HepG2 (cell line): ENCODE results near the gene TERB2. TPM values are rescaled to one million over a fixed set of nuclear protein-coding genes. Genes with fewer than 3 reads are reported as not detected.

Experiments used
- ARHGAP35 ChIP-seq: sonication (generic); formaldehyde crosslinking; IDR thresholded peaks from 2 replicates; pipeline ENCODE4 v1.9.0; 2022; ENCODE audit warnings: mild to moderate bottlenecking, inconsistent platforms, moderate library complexity, missing genetic modification reagents, borderline replicate concordance
- ARNTL ChIP-seq: sonication (generic); formaldehyde crosslinking; IDR thresholded peaks from 2 replicates; pipeline ENCODE4 v1.4.0; 2020; ENCODE audit warnings: mild to moderate bottlenecking, missing genetic modification reagents
- BORCS8-MEF2B ChIP-seq: sonication (generic); formaldehyde crosslinking; IDR thresholded peaks from 2 replicates; pipeline ENCODE4 v1.8.0; 2022; ENCODE audit warnings: mild to moderate bottlenecking, missing genetic modification reagents
- CHD2 ChIP-seq: IDR thresholded peaks from 2 replicates; pipeline ENCODE4 v1.6.1; 2011; ENCODE audit warnings: low read depth, low read length, improper control_type of control experiment
- GFI1 ChIP-seq: sonication (generic); formaldehyde crosslinking; IDR thresholded peaks from 2 replicates; pipeline ENCODE4 v1.5.0; 2020; ENCODE audit warnings: missing genetic modification reagents, mild to moderate bottlenecking, borderline replicate concordance
- HNRNPLL ChIP-seq: fragments of 200-400 bp; formaldehyde crosslinking; IDR thresholded peaks from 2 replicates; pipeline ENCODE4 v1.6.1; 2017; ENCODE audit warnings: mild to moderate bottlenecking, low read depth, low read length; ENCODE audit not compliant: poor library complexity, severe bottlenecking
- ISL2 ChIP-seq: sonication (generic); formaldehyde crosslinking; IDR thresholded peaks from 2 replicates; pipeline ENCODE4 v1.5.0; 2020; ENCODE audit warnings: missing genetic modification reagents
- MIER3 ChIP-seq: IDR thresholded peaks from 2 replicates; pipeline ENCODE4 v1.6.1; 2016; ENCODE audit warnings: missing compliant biosample characterization, borderline replicate concordance
- NCOR1 ChIP-seq: fragments of 200-600 bp; sonication (generic); IDR thresholded peaks from 2 replicates; pipeline ENCODE4 v1.7.0; 2017; ENCODE audit warnings: antibody characterized with exemption, low read length, borderline replicate concordance
- NFATC3 ChIP-seq: sonication (generic); formaldehyde crosslinking; IDR thresholded peaks from 2 replicates; pipeline ENCODE4 v1.5.1; 2020; ENCODE audit warnings: mild to moderate bottlenecking, missing genetic modification reagents
- NFIC ChIP-seq: IDR thresholded peaks from 2 replicates; pipeline ENCODE4 v1.6.1; 2012; ENCODE audit warnings: mild to moderate bottlenecking, low read length, inconsistent platforms
- NR3C1 ChIP-seq: sonication (generic); formaldehyde crosslinking; IDR thresholded peaks from 2 replicates; pipeline ENCODE4 v1.4.0; 2020; ENCODE audit warnings: missing genetic modification reagents
- RELA ChIP-seq: sonication (generic); formaldehyde crosslinking; IDR thresholded peaks from 2 replicates; pipeline ENCODE4 v1.4.0; 2020; ENCODE audit warnings: missing genetic modification reagents
- SALL1 ChIP-seq: sonication (generic); formaldehyde crosslinking; IDR thresholded peaks from 2 replicates; pipeline ENCODE4 v1.8.0; 2022; ENCODE audit warnings: mild to moderate bottlenecking, missing genetic modification reagents
- SRSF9 ChIP-seq: fragments of 200-400 bp; formaldehyde crosslinking; IDR thresholded peaks from 2 replicates; pipeline ENCODE4 v1.6.1; 2018; ENCODE audit warnings: borderline replicate concordance, mild to moderate bottlenecking, low read depth, low read length; ENCODE audit not compliant: insufficient read depth, poor library complexity, severe bottlenecking
- TARDBP ChIP-seq: sonication (generic); formaldehyde crosslinking; IDR thresholded peaks from 2 replicates; pipeline ENCODE4 v1.8.0; 2022; ENCODE audit warnings: mild to moderate bottlenecking, missing genetic modification reagents
- YY1 ChIP-seq: IDR thresholded peaks from 2 replicates; pipeline ENCODE4 v1.6.1; 2011; ENCODE audit warnings: low read length, low read depth, moderate library complexity, mild to moderate bottlenecking; ENCODE audit not compliant: insufficient read depth, insufficient replicate concordance
- ZNF430 ChIP-seq: sonication (generic); formaldehyde crosslinking; IDR thresholded peaks from 2 replicates; pipeline ENCODE4 v1.9.0; 2021; ENCODE audit warnings: mild to moderate bottlenecking, missing genetic modification reagents
- ZNF781 ChIP-seq: sonication (generic); formaldehyde crosslinking; IDR thresholded peaks from 2 replicates; pipeline ENCODE4 v1.5.1; 2020; ENCODE audit warnings: borderline replicate concordance, mild to moderate bottlenecking, missing genetic modification reagents; ENCODE audit errors: not compliant biosample characterization
- ZNF878 ChIP-seq: sonication (generic); formaldehyde crosslinking; IDR thresholded peaks from 2 replicates; pipeline ENCODE4 v1.8.1; 2023; ENCODE audit warnings: mild to moderate bottlenecking, missing genetic modification reagents, moderate library complexity
- ZSCAN9 ChIP-seq: IDR thresholded peaks from 2 replicates; pipeline ENCODE4 v1.6.1; 2016; ENCODE audit warnings: borderline replicate concordance
- polyA plus RNA-seq, 8 experiments: library from polyadenylated mRNA; depleted of rRNA in 3 of 8; stranded (reverse) in 7 of 8; unstranded in 1 of 8; fragments of >200 nt; fragmentation: Illumina TruSeq in 4 of 8; extraction: Trizol in 4 of 8; gene quantifications; 2 replicates each; pipeline versions ENCODE4 v1.2.1 to v1.2.3, GENCODE V29; 2011 to 2016; ENCODE audit warnings: low read depth in 4 of 8, missing spikeins in 1 of 8, mixed read lengths in 1 of 8; ENCODE audit not compliant: insufficient read depth in 1 of 8
- total RNA-seq, 5 experiments: library from RNA; depleted of rRNA; stranded (reverse); fragments of >200 nt; fragmentation: Illumina TruSeq; extraction: Trizol; gene quantifications; 2 replicates each; pipeline ENCODE4 v1.2.3, GENCODE V29; 2016; ENCODE audit warnings: low read depth in 1 of 5
- TF ChIP-seq, protein P1 (sequence below): sonication (generic); formaldehyde crosslinking; IDR thresholded peaks from 2 replicates; pipeline ENCODE4 v1.4.0; 2020; ENCODE audit warnings: missing genetic modification reagents
- TF ChIP-seq, protein P2 (sequence below): sonication (generic); formaldehyde crosslinking; IDR thresholded peaks from 2 replicates; pipeline ENCODE4 v1.9.0; 2021; ENCODE audit warnings: missing genetic modification reagents, mild to moderate bottlenecking, borderline replicate concordance
- TF ChIP-seq, protein P3 (sequence below): fragments of 450-650 bp; IDR thresholded peaks from 2 replicates; pipeline ENCODE4 v1.6.1; 2017
- TF ChIP-seq, protein P4 (sequence below): sonication (generic); formaldehyde crosslinking; conservative IDR thresholded peaks from 2 replicates; pipeline ENCODE4 v1.8.0; 2022; ENCODE audit warnings: low read depth, missing genetic modification reagents

Gene TERB2
- total and polyA plus RNA-seq, 2 of the 13 experiments (the other 11 are each of a cell fraction or from before 2014, with no cell fraction given), result not detected

DNA sequence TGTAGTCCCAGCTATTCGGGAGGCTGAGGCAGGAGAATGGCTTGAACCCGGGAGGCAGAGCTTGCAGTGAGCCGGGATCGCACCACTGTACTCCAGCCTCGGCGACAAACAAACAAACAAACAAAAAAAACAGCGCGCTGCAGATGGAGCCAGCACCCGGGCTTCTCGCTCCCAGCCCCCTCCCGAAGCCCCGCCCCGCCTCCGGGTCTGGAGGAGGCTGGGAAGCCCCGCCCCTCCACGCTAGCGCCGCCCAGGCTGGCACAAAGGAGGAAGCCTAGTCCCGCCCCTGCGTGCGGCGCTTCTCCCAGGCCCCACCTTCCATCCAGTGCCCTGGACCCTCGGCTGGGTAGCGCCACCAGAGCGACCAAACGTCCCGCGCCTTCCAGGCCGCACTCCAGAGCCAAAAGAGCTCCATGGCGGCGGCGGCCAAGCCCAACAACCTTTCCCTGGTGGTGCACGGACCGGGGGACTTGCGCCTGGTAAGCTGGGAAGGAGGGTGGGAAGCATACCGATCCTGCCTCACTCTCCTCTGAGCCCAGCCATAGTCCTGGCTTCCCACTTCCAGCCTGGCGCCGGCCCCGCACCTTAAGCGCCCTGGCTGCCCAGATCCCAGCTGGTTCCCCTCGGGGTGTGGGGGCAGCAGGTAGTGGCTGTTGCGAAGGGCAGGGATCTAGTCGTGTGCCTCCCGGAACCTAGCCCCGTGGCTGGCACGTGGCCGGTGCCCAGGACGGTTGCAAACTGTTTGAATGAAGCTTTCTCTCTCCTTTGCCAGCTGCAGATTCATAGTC is 66.6 kb downstream of the TERB2 start, which contains the start of gene SORD (continued):
- TF ChIP-seq ZNF878 (no peak; the same call in 1 of the 2 replicates), TARDBP (peak; percentile 7; the same call in 1 of the 2 replicates), ZNF781 (CRISPR knock-in tag) (no peak), MIER3 (peak; percentile 62; the same call in 1 of the 2 replicates), YY1 (peak; percentile 65), SALL1 (CRISPR knock-in tag) (peak; percentile 66), NFATC3 (CRISPR knock-in tag) (no peak; the same call in 1 of the 2 replicates), NR3C1 (CRISPR knock-in tag) (no peak), ARHGAP35 (CRISPR knock-in tag) (peak; percentile 78), ZSCAN9 (0 out of 2 replicates have a peak, but pooled peaks have one; percentile 22), CHD2 (no peak), HNRNPLL (peak; percentile 76), ZNF430 (peak; percentile 84; the same call in 1 of the 2 replicates), NCOR1 (no peak), SRSF9 (no peak), BORCS8-MEF2B (CRISPR knock-in tag) (peak; percentile 86), ARNTL (peak; percentile 84), ISL2 (CRISPR knock-in tag) (0 out of 2 replicates have a peak, but pooled peaks have one; percentile 13), RELA (no peak), NFIC (no peak), GFI1 (no peak)
- TF ChIP-seq, protein P1, sequence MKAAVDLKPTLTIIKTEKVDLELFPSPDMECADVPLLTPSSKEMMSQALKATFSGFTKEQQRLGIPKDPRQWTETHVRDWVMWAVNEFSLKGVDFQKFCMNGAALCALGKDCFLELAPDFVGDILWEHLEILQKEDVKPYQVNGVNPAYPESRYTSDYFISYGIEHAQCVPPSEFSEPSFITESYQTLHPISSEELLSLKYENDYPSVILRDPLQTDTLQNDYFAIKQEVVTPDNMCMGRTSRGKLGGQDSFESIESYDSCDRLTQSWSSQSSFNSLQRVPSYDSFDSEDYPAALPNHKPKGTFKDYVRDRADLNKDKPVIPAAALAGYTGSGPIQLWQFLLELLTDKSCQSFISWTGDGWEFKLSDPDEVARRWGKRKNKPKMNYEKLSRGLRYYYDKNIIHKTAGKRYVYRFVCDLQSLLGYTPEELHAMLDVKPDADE (CRISPR knock-in tag), result no peak
- TF ChIP-seq, protein P2, sequence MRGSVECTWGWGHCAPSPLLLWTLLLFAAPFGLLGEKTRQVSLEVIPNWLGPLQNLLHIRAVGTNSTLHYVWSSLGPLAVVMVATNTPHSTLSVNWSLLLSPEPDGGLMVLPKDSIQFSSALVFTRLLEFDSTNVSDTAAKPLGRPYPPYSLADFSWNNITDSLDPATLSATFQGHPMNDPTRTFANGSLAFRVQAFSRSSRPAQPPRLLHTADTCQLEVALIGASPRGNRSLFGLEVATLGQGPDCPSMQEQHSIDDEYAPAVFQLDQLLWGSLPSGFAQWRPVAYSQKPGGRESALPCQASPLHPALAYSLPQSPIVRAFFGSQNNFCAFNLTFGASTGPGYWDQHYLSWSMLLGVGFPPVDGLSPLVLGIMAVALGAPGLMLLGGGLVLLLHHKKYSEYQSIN (CRISPR knock-in tag), result no peak
- TF ChIP-seq, protein P3, sequence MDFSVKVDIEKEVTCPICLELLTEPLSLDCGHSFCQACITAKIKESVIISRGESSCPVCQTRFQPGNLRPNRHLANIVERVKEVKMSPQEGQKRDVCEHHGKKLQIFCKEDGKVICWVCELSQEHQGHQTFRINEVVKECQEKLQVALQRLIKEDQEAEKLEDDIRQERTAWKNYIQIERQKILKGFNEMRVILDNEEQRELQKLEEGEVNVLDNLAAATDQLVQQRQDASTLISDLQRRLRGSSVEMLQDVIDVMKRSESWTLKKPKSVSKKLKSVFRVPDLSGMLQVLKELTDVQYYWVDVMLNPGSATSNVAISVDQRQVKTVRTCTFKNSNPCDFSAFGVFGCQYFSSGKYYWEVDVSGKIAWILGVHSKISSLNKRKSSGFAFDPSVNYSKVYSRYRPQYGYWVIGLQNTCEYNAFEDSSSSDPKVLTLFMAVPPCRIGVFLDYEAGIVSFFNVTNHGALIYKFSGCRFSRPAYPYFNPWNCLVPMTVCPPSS, result no peak
- TF ChIP-seq, protein P4, sequence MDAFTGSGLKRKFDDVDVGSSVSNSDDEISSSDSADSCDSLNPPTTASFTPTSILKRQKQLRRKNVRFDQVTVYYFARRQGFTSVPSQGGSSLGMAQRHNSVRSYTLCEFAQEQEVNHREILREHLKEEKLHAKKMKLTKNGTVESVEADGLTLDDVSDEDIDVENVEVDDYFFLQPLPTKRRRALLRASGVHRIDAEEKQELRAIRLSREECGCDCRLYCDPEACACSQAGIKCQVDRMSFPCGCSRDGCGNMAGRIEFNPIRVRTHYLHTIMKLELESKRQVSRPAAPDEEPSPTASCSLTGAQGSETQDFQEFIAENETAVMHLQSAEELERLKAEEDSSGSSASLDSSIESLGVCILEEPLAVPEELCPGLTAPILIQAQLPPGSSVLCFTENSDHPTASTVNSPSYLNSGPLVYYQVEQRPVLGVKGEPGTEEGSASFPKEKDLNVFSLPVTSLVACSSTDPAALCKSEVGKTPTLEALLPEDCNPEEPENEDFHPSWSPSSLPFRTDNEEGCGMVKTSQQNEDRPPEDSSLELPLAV, result no peak
